SW480 (cell line): ENCODE data around the gene AEN.

Experiments
- DNase-seq: peaks from one replicate; pipeline ENCODE4 v3.0.0-alpha.2; 2016; ENCODE audit warnings: low spot score

Gene AEN

GRCh38 chr15:88664151-88664778 lies 43.1 kb downstream of the AEN start:
- peak; percentile 33 for DNase-seq

GRCh38 chr15:88674661-88675060 lies 53.5 kb downstream of the AEN start:
- DNase-seq = no peak

- no peak for DNase-seq
These were observed 57.6 kb downstream of the AEN start for GRCh38 chr15:88678755-88679154.

- no peak for DNase-seq
These were observed 59.3 kb downstream of the AEN start for GRCh38 chr15:88680241-88681001.

- DNase-seq = no peak
These were observed 60.6 kb downstream of the AEN start for GRCh38 chr15:88681610-88682221.
